ENCODE results near the gene DDX41. TPM values are rescaled to one million over a fixed set of nuclear protein-coding genes. Genes with fewer than 3 reads are reported as not detected.

The DDX41 gene
- polyA plus RNA-seq, 3 donors = 44.9 to 178 (median 70.3) TPM

DNA sequence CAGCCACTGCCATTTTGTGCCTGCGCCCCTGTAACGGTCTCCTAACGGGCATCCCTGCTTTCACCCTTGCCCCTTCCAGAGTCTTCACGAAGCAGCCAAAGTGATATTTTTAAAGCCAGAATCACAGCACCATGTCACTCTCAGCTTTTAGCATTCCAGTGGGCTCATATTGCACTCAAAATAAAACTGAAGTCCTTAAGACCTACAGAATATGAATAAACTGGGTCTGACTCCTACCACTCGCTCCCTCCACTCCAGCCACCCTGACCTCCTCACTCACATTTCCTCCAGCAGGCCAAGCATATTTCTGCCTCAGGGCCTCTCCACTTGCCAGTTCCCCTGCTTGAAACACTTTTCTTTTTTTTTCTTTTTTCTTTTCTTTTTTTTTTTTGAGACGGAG, 16.9 kb downstream of the DDX41 start:
- TF ChIP-seq, protein P1, sequence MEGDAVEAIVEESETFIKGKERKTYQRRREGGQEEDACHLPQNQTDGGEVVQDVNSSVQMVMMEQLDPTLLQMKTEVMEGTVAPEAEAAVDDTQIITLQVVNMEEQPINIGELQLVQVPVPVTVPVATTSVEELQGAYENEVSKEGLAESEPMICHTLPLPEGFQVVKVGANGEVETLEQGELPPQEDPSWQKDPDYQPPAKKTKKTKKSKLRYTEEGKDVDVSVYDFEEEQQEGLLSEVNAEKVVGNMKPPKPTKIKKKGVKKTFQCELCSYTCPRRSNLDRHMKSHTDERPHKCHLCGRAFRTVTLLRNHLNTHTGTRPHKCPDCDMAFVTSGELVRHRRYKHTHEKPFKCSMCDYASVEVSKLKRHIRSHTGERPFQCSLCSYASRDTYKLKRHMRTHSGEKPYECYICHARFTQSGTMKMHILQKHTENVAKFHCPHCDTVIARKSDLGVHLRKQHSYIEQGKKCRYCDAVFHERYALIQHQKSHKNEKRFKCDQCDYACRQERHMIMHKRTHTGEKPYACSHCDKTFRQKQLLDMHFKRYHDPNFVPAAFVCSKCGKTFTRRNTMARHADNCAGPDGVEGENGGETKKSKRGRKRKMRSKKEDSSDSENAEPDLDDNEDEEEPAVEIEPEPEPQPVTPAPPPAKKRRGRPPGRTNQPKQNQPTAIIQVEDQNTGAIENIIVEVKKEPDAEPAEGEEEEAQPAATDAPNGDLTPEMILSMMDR (IDR thresholded peaks at IDR 0.05) = no peak
- intact Hi-C loops (cut with micrococcal nuclease) = loop anchor here (5.0 to 10.0 kb wide), 6 partner anchors 43 to 188 kb away; partner anchors contain the start of genes MXD3 (in 2 of the 2) and PFN3 (in 1 of the 2)
- Mint-ChIP-seq H3K9me3 (peaks cover 0 to 3% (median 0%) of the 10 kb centered on the region in 7 donors), H3K27me3 (ENCODE audit: low read depth in 3 of 3) (peaks cover 19 to 30% (median 21%) of the 10 kb centered on the region in 3 donors), H3K36me3 (peaks cover 22 to 33% of the 10 kb centered on the region in 2 donors), H3K4me1 (peaks cover 70% of the 10 kb centered on the region), H3K4me3 (peak overlapping the region in 1 of 2 donors; percentile 63), H3K27ac (peak overlapping the region in 2 of 7 donors; percentile 55 to 58)
- Histone ChIP-seq H3K4me2 (replicated peaks; ENCODE audit: extremely low read depth, low read length, poor library complexity, severe bottlenecking) (no peak overlapping the region), H3K79me2 (ENCODE audit: insufficient read depth, low read length) (peaks cover 27% of the 10 kb centered on the region), H3K4me1 (ENCODE audit: control insufficient read depth in 1 of 2, insufficient read depth in 2 of 2, low read length in 2 of 2) (peaks cover 75 to 78% of the 10 kb centered on the region in 2 donors), H3K4me3 (replicated peaks in 1 of 3; ENCODE audit: low read depth in 2 of 3, low read length in 3 of 3) (no peak overlapping the region), H3K27ac (ENCODE audit: low read depth in 1 of 2, low read length in 2 of 2) (no peak overlapping the region), H3K9ac (ENCODE audit: insufficient read depth, low read length, poor library complexity, severe bottlenecking) (no peak overlapping the region), H3K27me3 (ENCODE audit: control insufficient read depth in 2 of 2, insufficient read depth in 2 of 2, low read length in 2 of 2) (peaks cover 0 to 17% of the 10 kb centered on the region in 2 donors), H4K20me1 (ENCODE audit: insufficient read depth, low read length) (peaks cover 57% of the 10 kb centered on the region), H2AFZ (ENCODE audit: insufficient read depth, low read depth, low read length, poor library complexity, severe bottlenecking) (no peak overlapping the region), H3K9me3 (replicated peaks in 1 of 2; ENCODE audit: control insufficient read depth in 1 of 2, insufficient read depth in 1 of 2, low read length in 2 of 2) (no peaks in the 10 kb centered on the region), H3K36me3 (replicated peaks in 1 of 2; ENCODE audit: control insufficient read depth in 1 of 2, insufficient read depth in 2 of 2, low read length in 2 of 2) (peaks cover 24 to 25% of the 10 kb centered on the region in 2 donors)
- WGBS (ENCODE audit: insufficient coverage) = 86% methylated on average over 6 of the region's 6 CpGs
- no peak for DNase-seq

DNA sequence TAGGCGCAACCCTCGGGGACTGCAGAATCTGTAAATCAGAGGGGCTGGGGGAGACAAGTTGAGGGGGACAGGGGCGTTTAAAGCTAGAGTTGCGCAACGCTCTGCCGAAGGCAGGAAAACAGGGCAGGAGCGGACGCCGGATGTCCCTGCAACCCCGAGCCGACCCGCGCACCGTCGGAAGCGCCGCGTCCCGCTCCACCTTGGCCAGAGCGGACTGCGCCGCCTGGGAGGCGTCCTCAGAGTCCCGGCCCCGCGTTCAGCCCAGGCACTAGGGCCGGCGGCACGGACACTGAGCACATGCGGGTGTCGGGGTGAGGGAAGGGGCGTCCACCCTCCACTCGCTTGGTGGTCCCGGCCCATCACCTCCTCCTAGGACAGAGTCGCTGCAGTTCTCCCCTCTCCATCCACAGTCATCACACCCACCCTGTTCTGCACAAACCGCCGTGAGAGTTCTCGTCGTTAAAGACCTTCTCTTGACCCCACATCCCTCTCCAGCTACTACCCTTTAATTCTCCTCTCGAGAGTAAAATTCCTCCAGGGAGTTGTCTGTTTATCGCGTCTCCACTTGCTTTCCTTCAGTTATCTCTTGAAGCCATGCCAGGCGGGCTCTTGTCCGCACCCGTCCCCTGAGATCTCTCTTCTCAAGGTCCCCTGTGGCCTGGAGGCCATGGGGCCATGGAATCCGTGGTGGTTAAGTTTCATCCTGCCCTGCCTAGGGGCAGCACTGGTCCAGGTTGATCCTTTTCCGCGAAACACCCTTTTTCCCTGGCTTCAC, 18.6 kb downstream of the DDX41 start:
- H3K27me3 ChIP-seq (ENCODE audit: control insufficient read depth in 2 of 2, insufficient read depth in 2 of 2, low read length in 2 of 2) = peaks cover 0 to 17% of the 10 kb centered on the region in 2 donors
- H3K9me3 ChIP-seq (replicated peaks in 1 of 2; ENCODE audit: control insufficient read depth in 1 of 2, insufficient read depth in 1 of 2, low read length in 2 of 2) = no peaks in the 10 kb centered on the region
- no peak overlapping the region for H2AFZ ChIP-seq (ENCODE audit: insufficient read depth, low read depth, low read length, poor library complexity, severe bottlenecking)
- H3K36me3 Mint-ChIP-seq = peaks cover 14 to 19% of the 10 kb centered on the region in 2 donors
- H4K20me1 ChIP-seq (ENCODE audit: insufficient read depth, low read length) = peaks cover 40% of the 10 kb centered on the region
- peak overlapping the region; percentile 78 to 88 for H3K4me3 Mint-ChIP-seq
- H3K4me1 ChIP-seq (ENCODE audit: control insufficient read depth in 1 of 2, insufficient read depth in 2 of 2, low read length in 2 of 2) = peaks cover 75 to 78% of the 10 kb centered on the region in 2 donors
- H3K4me3 ChIP-seq (replicated peaks in 1 of 3; ENCODE audit: low read depth in 2 of 3, low read length in 3 of 3) = peak overlapping the region; percentile 5 to 84 (median 13)
- H3K27ac ChIP-seq (ENCODE audit: low read depth in 1 of 2, low read length in 2 of 2) = peak overlapping the region; percentile 37 to 87
- H3K9ac ChIP-seq (ENCODE audit: insufficient read depth, low read length, poor library complexity, severe bottlenecking) = peak overlapping the region; percentile 84
- peaks cover 28% of the 10 kb centered on the region for H3K79me2 ChIP-seq (ENCODE audit: insufficient read depth, low read length)
- H3K9me3 Mint-ChIP-seq = peaks cover 0 to 3% (median 0%) of the 10 kb centered on the region in 7 donors
- H3K4me2 ChIP-seq (replicated peaks; ENCODE audit: extremely low read depth, low read length, poor library complexity, severe bottlenecking) = peak overlapping the region; percentile 94
- DNase-seq = no peak
- peak overlapping the region; percentile 82 to 95 (median 90) for H3K27ac Mint-ChIP-seq
- TF ChIP-seq, protein P1 (IDR thresholded peaks at IDR 0.05) = no peak
- peaks cover 19 to 30% (median 21%) of the 10 kb centered on the region in 3 donors for H3K27me3 Mint-ChIP-seq (ENCODE audit: low read depth in 3 of 3)
- peaks cover 72% of the 10 kb centered on the region for H3K4me1 Mint-ChIP-seq
- intact Hi-C loops (cut with micrococcal nuclease) = loop anchor here (5.0 to 10.0 kb wide), 4 partner anchors 41 to 186 kb away; partner anchors contain the start of genes MXD3 (in 1 of the 2) and PFN3 (in 1 of the 2)
- H3K36me3 ChIP-seq (replicated peaks in 1 of 2; ENCODE audit: control insufficient read depth in 1 of 2, insufficient read depth in 2 of 2, low read length in 2 of 2) = peaks cover 8% of the 10 kb centered on the region in 2 donors
- WGBS (ENCODE audit: insufficient coverage) = 21% methylated on average over 36 of the region's 48 CpGs

Measured in CD14-positive monocyte (primary cell).